GM18499 (cell line): ENCODE data around the gene MALAT1.

Experiments used
- ATAC-seq: cut with Tn5 transposase; IDR thresholded peaks from one replicate; pipeline ENCODE4 v1.9.1; 2021; ENCODE audit warnings: moderate number of reproducible peaks; ENCODE audit not compliant: insufficient read depth, unreplicated experiment

Gene MALAT1

GRCh38 chr11:65537620-65538231, 38.9 kb downstream of the MALAT1 start:
- no peak for ATAC-seq

DNA sequence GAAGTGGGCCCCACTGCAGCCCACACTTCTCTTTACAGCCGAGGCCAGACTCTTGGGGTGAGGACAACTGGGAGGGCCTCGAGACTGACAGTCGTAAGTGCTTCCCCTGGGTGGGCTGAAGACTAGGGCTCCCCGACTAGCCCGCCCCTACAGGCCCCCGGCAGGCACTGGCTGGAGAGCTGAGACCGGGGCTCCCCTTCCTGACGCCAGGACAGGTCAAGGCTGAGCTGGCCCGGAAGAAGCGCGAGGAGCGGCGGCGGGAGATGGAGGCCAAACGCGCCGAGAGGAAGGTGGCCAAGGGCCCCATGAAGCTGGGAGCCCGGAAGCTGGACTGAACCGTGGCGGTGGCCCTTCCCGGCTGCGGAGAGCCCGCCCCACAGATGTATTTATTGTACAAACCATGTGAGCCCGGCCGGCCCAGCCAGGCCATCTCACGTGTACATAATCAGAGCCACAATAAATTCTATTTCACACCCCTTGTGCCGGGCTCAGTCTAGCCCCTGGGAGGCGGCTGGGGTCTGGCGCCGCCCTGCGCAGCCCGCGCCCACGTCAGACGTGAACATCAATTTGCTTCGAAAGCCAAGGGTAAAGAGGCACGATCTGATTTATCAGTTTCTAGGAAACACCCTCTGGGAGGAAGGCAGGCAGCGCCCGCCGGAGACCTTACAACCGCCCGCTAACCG, 39.5 kb downstream of the MALAT1 start:
- ATAC-seq, result no peak

DNA sequence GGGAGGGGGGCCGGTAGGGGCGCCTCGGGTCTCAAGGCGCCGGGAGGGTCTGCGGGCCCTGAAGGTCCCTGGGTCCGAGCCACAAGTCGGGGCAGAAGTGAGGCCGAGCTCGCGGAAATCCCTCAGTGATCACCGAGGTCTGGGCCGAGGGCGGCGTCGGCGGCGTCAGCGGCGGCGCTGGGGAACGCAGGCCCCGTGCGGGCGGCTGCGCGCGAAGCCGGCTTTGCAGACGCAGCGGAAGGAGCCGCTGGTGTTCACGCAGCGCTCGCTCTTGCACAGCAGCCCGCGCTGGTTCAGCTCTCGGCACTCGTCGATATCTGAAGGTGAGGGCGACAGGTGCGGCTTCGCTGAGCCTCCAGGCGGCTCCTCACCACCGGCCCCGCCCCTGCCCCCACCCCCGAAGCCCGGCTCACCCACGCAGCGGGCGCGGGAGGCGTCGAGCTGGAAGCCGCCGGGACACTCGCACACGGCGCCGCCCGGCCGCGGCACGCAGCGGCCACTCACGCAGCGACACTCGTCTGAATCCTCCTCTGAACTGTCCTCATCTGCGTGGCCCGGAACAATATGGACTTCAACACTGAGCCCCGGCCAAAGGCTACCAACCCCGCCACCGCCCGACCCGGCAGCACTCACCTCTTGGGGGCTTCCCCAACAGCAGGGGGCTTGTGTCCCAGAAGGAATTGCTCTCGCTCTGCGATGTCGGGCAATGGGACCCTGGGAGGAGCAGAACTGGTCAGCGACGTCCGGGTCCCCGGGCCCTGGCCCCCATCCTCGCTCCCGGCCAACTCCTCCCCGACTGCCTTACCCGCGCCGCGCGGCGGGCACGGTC, 40.3 kb downstream of the MALAT1 start:
- no peak for ATAC-seq

GRCh38 chr11:65539744-65540289, 41.0 kb downstream of the MALAT1 start:
- no peak for ATAC-seq

DNA sequence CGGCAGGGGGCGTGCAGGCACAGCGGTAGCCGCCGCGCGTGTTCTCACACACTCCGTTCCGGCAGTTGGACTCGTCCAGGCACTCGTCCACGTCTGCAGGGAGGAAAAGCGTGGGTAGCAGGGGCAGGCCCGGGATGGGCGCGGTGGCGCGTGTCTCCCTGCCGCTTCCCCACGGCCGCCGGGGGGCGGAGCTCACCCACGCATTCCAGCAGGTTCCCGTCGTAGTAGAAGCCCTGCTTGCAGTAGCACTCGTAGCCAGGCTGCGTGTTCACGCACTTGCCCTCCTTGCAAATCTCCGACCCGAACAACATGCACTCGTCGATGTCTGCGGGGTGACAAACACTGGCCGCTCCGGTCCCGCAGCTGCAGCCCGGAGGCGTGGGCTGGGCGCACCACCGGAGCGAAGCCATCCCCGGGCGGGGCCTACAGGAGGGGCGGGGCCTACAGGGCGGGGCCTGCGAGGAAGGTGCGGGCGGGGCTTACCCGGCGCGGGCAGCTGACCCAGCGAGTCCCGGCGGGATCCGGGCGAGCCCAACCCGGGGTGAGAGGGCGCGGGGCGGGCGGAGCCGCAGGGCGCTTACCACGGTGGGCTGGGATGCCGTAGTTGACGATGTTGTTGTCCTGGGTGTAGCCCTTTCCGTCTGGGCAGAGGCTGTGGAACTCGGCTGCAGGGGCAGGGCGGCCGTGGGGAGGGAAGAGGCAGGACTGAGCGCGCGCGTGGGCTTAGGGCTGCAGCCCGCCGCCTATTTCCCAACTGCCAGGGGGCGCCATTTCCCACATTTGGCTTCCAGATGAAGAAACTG, 41.6 kb downstream of the MALAT1 start:
- no peak for ATAC-seq

DNA sequence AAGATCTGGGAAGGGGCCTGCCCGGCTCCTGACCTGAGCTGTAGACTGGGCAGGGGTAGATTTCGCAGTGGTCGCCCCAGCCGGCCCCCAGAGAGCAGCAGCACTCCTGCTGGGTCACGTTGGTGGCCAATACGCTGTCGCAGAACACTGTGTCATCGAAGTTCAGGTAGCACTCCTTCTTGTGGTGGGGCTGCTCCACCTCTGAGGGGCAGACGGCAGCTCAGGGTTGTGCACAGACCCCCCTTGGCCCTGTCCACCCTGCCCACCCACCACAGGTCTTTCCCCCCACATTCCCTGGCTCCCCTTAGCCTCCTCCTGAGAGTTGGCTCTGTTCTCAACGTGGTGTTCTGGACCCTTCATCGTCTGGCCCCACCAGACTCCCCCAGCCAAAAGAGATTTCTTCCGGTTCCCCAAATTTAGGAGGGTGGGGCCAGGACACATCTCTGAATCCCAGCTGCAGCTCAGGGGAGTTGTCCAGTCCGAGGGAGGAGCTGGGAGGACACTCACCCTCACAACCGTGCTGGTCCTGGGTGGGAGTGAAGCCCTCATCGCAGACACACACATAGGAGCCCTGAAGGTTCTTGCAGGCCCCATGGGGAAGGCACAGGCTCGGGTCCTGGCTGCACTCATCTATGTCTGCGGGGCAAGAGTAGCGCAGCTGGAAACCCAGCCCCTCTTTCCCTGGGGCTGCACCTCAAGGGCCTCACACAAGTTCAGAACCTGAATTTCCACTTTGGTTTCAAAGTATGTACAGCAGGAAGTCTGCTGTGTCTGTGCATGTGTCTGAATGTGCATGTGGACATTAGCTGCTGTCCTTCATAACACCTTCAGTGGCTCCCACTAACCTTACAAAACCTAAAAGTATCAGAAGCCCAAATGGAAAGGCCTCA, 42.5 kb downstream of the MALAT1 start:
- ATAC-seq, result no peak

DNA sequence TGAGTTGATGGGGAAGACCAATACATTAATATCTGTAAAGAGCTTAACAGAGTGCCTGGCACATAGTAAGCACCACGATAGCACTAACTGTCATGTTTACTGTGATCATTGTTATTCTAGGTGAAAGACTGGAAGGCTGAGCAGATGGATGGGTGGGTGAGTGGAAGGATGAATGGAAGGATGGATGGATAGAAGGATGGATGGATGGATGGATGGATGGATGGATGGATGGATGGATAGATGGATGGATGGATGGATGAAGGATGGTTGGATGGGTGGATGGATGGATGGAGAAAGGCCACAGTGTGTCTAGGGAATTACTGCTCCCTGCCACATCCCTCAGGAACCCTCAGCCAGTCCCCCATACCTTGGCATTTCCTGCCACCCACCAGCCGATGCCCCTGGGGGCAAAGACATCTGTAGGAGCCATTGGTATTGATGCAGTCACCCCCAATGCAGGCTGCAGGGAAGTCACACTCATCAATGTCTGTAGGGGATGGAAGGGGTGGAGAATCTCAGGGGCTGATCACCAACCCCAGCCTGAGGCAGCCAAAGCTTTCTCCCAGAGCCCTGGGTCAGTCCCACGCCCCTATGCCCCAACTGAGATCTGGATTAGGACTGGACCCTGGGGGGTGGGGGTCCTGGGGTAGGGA, 44.0 kb downstream of the MALAT1 start:
- ATAC-seq, result no peak

DNA sequence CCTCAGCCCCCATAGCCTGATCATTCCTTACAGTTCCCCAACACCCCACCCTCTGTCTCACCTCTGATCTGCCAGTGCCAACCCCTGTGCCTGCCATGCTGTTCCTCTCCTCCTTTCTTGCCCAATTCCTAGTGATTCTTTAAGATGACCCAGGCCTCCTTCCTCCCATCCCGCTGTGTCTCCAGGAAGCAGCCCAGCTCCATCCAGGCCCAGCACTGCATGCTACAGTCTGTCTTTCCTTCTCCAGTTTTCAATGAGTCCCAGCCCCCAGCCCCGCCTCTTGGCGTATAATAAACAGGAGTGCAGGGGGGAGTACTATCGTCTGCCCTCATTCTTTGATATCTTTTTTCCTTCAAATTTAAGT, 47.0 kb downstream of the MALAT1 start:
- ATAC-seq, result no peak

- ATAC-seq, result no peak
Observed at GRCh38 chr11:65546217-65546958, 47.5 kb downstream of the MALAT1 start.

GRCh38 chr11:65547446-65548125, 48.7 kb downstream of the MALAT1 start:
- no peak for ATAC-seq

- ATAC-seq, result no peak
Observed at GRCh38 chr11:65548395-65548794, 49.5 kb downstream of the MALAT1 start.

- ATAC-seq, result no peak
Observed at GRCh38 chr11:65549096-65549495, 50.3 kb downstream of the MALAT1 start.

DNA sequence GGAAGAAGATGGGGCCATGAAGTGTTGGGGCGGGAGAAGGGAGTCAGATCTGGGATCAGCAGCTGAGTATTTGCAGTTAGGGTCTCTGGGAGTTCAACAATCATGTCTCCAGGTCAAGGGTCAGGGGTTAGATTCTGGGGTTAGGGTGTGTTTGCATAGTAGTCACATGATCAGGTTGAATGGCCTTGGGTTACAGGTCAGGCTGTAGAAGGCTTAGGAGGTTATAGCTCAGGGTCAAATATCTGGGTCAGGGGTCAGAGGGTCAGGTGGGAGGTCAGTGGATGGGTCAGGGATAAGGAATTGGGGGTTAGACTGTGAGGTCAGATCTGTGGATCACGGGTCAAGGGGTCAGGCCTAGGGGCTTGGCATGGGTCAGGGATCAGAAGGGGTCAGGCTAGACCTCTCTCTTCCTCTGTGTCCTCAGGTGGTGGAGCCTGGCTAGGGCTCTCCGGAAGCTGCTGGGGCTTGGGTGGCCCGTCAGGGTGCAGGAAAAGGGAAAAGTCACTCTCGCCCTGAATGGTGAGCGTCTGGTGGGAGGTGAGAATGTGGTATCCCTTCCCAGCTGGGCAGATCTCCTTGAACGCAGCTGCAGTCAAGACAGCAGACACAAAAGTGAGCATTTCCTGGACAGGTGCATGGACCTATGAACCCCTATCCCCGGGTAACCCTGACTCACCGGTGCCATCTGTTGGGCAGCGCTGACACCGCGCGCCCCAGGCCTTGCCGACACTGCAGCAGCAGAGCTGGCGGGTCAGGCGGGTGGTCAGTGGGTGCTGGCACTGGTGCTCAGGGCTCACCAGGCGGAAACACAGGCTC, 52.9 kb downstream of the MALAT1 start:
- ATAC-seq, result no peak

DNA sequence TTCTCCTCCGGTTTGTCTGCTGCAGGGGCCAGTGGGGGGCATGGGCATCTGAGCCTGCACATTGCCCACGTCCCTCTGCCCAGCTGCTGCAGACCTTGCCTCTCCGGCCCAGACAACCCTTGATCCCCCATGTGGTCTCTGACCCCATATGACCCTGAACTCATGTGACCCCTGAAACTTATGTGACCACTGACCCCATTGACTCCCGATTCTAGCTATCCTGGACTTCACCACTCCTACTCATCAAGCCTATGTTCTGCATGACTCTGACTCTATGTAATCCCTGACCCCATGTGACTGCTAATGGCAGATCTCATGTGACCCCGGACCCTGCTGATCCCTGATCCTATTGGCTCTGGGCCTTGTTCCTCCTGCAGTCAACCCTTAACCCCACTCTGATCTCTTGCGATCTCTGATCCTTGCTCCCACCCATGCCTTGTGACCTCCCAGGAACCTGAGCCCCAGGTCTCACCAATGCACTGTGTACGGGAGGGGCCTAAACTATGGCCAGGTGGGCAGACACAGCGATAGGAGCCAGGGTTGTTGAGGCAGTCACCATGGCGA, 53.6 kb downstream of the MALAT1 start:
- ATAC-seq, result no peak

GRCh38 chr11:65553301-65554001, 54.6 kb downstream of the MALAT1 start:
- ATAC-seq, result no peak
